ENCODE results near the gene BORA.
"Not testable (repeated sequence)": the region's sequence is repeated elsewhere in the genome, so short reads cannot be mapped to it uniquely, and the experiment has no call there.

The BORA gene

GRCh38 chr13:72774019-72774418 lies 46.3 kb downstream of the BORA start:
- no peak for DNase-seq

GRCh38 chr13:72781451-72782439 lies 54.0 kb downstream of the BORA start, which contains the start of the genes DIS3 and PIBF1:
DIS3 (minus strand) TSS chr13:72781900; CDS start chr13:72781832, 68 bp downstream.
PIBF1 (plus strand) TSS chr13:72782133; CDS start chr13:72783470, 1,337 bp downstream.
- peak; percentile 86 for DNase-seq

- DNase-seq: peak; percentile 4
Observed at GRCh38 chr13:72782717-72783116, 55.0 kb downstream of the BORA start.

GRCh38 chr13:72784679-72785078 lies 57.0 kb downstream of the BORA start:
- DNase-seq: not testable (repeated sequence)

GRCh38 chr13:72788831-72789230 lies 61.1 kb downstream of the BORA start:
- DNase-seq: no peak

GRCh38 chr13:72792640-72793039 lies 64.9 kb downstream of the BORA start:
- no peak for DNase-seq

- DNase-seq: no peak
Observed at GRCh38 chr13:72798817-72799216, 71.1 kb downstream of the BORA start.

- DNase-seq: no peak
Observed at GRCh38 chr13:72804301-72804700, 76.6 kb downstream of the BORA start.
